ENCODE results near the gene ZNF343. TPM values are rescaled to one million over a fixed set of nuclear protein-coding genes. Genes with fewer than 3 reads are reported as not detected.

Gene ZNF343
- total and polyA plus RNA-seq, 2 experiments from 2014 or later = 2.4 to 6.4 TPM

- no peaks in the 10 kb centered on the region for H3K9me3 Mint-ChIP-seq
- no peak overlapping the region for H2AFZ ChIP-seq
- H3F3A ChIP-seq (replicated peaks; ENCODE audit: low read depth) = peaks cover 15% of the 10 kb centered on the region; the same call in 1 of the 2 replicates
- H3K27ac Mint-ChIP-seq = 0 out of 2 replicates have a peak overlapping the region, but pooled peaks have one; percentile 24
- no peak overlapping the region for H3K4me3 ChIP-seq
- H3K4me1 Mint-ChIP-seq = peaks cover 24% of the 10 kb centered on the region
- ATAC-seq (no peak), DNase-seq (ENCODE audit: low spot score) (no peak)
- H3K4me2 ChIP-seq = peak overlapping the region; percentile 83; the same call in 1 of the 2 replicates
- no peak overlapping the region; the same call in 1 of the 2 replicates for H3K27ac ChIP-seq (ENCODE audit: low read depth)
- H3K79me2 ChIP-seq (replicated peaks; ENCODE audit: insufficient read depth) = peaks cover 69% of the 10 kb centered on the region
- H3K27me3 ChIP-seq (ENCODE audit: insufficient read depth) = no peaks in the 10 kb centered on the region
- H3K4me1 ChIP-seq (ENCODE audit: insufficient read depth) = peaks cover 4% of the 10 kb centered on the region; the same call in 1 of the 2 replicates
- H3K36me3 ChIP-seq (ENCODE audit: insufficient read depth) = peaks cover 59% of the 10 kb centered on the region
- no peaks in the 10 kb centered on the region for H3K9me2 ChIP-seq (ENCODE audit: insufficient read depth)
- H3K27me3 Mint-ChIP-seq (ENCODE audit: insufficient read depth, low read depth, poor library complexity) = peaks cover 17% of the 10 kb centered on the region
- no peak for TF ChIP-seq CTCF (conservative IDR thresholded peaks at IDR 0.05; ENCODE audit: low read depth in 2 of 2)
- TF ChIP-seq NANOG (IDR thresholded peaks at IDR 0.05; ENCODE audit: borderline replicate concordance) = no peak
- no peak for TF ChIP-seq EZH2 (IDR thresholded peaks at IDR 0.05; ENCODE audit: low read depth, unreplicated experiment)
- TF ChIP-seq REST (IDR thresholded peaks at IDR 0.05; ENCODE audit: unreplicated experiment) = no peak
- no peak for TF ChIP-seq JUNB (IDR thresholded peaks at IDR 0.05; ENCODE audit: unreplicated experiment)
- TF ChIP-seq, protein P1, sequence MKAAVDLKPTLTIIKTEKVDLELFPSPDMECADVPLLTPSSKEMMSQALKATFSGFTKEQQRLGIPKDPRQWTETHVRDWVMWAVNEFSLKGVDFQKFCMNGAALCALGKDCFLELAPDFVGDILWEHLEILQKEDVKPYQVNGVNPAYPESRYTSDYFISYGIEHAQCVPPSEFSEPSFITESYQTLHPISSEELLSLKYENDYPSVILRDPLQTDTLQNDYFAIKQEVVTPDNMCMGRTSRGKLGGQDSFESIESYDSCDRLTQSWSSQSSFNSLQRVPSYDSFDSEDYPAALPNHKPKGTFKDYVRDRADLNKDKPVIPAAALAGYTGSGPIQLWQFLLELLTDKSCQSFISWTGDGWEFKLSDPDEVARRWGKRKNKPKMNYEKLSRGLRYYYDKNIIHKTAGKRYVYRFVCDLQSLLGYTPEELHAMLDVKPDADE (IDR thresholded peaks at IDR 0.05) = no peak
- TF ChIP-seq CREB1 (CRISPR knock-in tag; IDR thresholded peaks at IDR 0.05; ENCODE audit: low read depth) = no peak
- no peak for TF ChIP-seq POLR2AphosphoS5 (IDR thresholded peaks at IDR 0.05; ENCODE audit: low read depth)
- peaks cover 63% of the 10 kb centered on the region for H4K20me1 ChIP-seq (replicated peaks; ENCODE audit: insufficient read depth)
- H3K36me3 Mint-ChIP-seq (ENCODE audit: low read depth) = peaks cover 82% of the 10 kb centered on the region
- peak overlapping the region; percentile 100 for H3K4me3 Mint-ChIP-seq
Measured at GRCh38 chr20:2467412-2467811, 41.3 kb downstream of the ZNF343 start.

- no peaks in the 10 kb centered on the region for H3K9me3 Mint-ChIP-seq
- H2AFZ ChIP-seq = no peak overlapping the region
- H3K79me2 ChIP-seq (replicated peaks; ENCODE audit: insufficient read depth) = peaks cover 65% of the 10 kb centered on the region
- peaks cover 20% of the 10 kb centered on the region for H3K4me1 Mint-ChIP-seq
- ATAC-seq (no peak), DNase-seq (ENCODE audit: low spot score) (no peak)
- H3K9me2 ChIP-seq (ENCODE audit: insufficient read depth) = no peaks in the 10 kb centered on the region
- peaks cover 25% of the 10 kb centered on the region; the same call in 1 of the 2 replicates for H3F3A ChIP-seq (replicated peaks; ENCODE audit: low read depth)
- no peak overlapping the region for H3K4me3 Mint-ChIP-seq
- no peak overlapping the region for H3K27ac Mint-ChIP-seq
- H4K20me1 ChIP-seq (replicated peaks; ENCODE audit: insufficient read depth) = peaks cover 69% of the 10 kb centered on the region
- no peaks in the 10 kb centered on the region for H3K27me3 ChIP-seq (ENCODE audit: insufficient read depth)
- peaks cover 100% of the 10 kb centered on the region for H3K36me3 Mint-ChIP-seq (ENCODE audit: low read depth)
- no peak overlapping the region for H3K27ac ChIP-seq (ENCODE audit: low read depth)
- peaks cover 11% of the 10 kb centered on the region for H3K27me3 Mint-ChIP-seq (ENCODE audit: insufficient read depth, low read depth, poor library complexity)
- no peak overlapping the region for H3K4me3 ChIP-seq
- no peaks in the 10 kb centered on the region; the same call in 1 of the 2 replicates for H3K4me1 ChIP-seq (ENCODE audit: insufficient read depth)
- peaks cover 80% of the 10 kb centered on the region for H3K36me3 ChIP-seq (ENCODE audit: insufficient read depth)
- no peak overlapping the region for H3K4me2 ChIP-seq
- no peak for TF ChIP-seq CTCF (conservative IDR thresholded peaks at IDR 0.05; ENCODE audit: low read depth in 2 of 2)
- TF ChIP-seq, protein P1 (IDR thresholded peaks at IDR 0.05) = no peak
Measured at GRCh38 chr20:2465100-2465499, 43.6 kb downstream of the ZNF343 start.
